HFF-Myc (cell line): ENCODE data around the gene DRAP1.

Source experiments
- DNase-seq: peaks from one replicate; pipeline ENCODE4 v3.0.0-alpha.2; 2011; ENCODE audit warnings: low read depth; ENCODE audit errors: extremely low read depth
- H3K4me3 ChIP-seq: replicated peaks from 2 replicates; pipeline ENCODE4 v1.5.1; 2011; ENCODE audit warnings: low read depth, mild to moderate bottlenecking, control low read depth, low read length
- CTCF ChIP-seq: IDR thresholded peaks from 2 replicates; pipeline ENCODE4 v1.5.1; 2012; ENCODE audit warnings: mild to moderate bottlenecking, low read depth, low read length, control low read depth; ENCODE audit errors: missing control alignments

Gene DRAP1

GRCh38 chr11:65917434-65918210 lies 1.6 kb upstream of the DRAP1 start:
- peak overlapping the region; percentile 99 for H3K4me3 ChIP-seq
- no peak for TF ChIP-seq CTCF
- no peak for DNase-seq

- DNase-seq, result no peak
- TF ChIP-seq CTCF, result no peak
- peak within 1 kb of the TSS; percentile 99 for H3K4me3 ChIP-seq
These were observed 750 bp upstream of the DRAP1 start, which contains the start of gene C11orf68 for GRCh38 chr11:65918211-65919140. TSS of gene C11orf68 (minus strand) at chr11:65919062. CDS start at chr11:65919031, 31 bp downstream.

- DNase-seq, result no peak
- TF ChIP-seq CTCF, result no peak
- peak overlapping the region; percentile 78 for H3K4me3 ChIP-seq
These were observed 546 bp downstream of the DRAP1 start for GRCh38 chr11:65919573-65920371.

- peak overlapping the region; percentile 78 for H3K4me3 ChIP-seq
- no peak for TF ChIP-seq CTCF
- DNase-seq, result no peak
These were observed 1.2 kb downstream of the DRAP1 start for GRCh38 chr11:65920372-65920802.

- H3K4me3 ChIP-seq, result peak overlapping the region; percentile 78
- no peak for DNase-seq
- no peak for TF ChIP-seq CTCF
These were observed 1.9 kb downstream of the DRAP1 start for GRCh38 chr11:65921033-65921555.

- TF ChIP-seq CTCF, result no peak
- no peak overlapping the region for H3K4me3 ChIP-seq
- no peak for DNase-seq
These were observed 2.6 kb downstream of the DRAP1 start for GRCh38 chr11:65921876-65922275.
